DND-41 (cell line): ENCODE data around the gene KANSL1L.

ENCODE experiments used
- EZH2 ChIP-seq: IDR thresholded peaks from 3 replicates; pipeline ENCODE4 v1.6.1; 2012; ENCODE audit warnings: borderline replicate concordance, low read depth, mild to moderate bottlenecking, moderate library complexity, low read length, inconsistent platforms; ENCODE audit not compliant: severe bottlenecking
- TF ChIP-seq, protein P1 (sequence below): IDR thresholded peaks from 2 replicates; pipeline ENCODE4 v1.5.1; 2012; ENCODE audit warnings: borderline replicate concordance, low read length, moderate library complexity, mild to moderate bottlenecking; ENCODE audit not compliant: poor library complexity, severe bottlenecking; ENCODE audit errors: extremely low read depth

DNA sequence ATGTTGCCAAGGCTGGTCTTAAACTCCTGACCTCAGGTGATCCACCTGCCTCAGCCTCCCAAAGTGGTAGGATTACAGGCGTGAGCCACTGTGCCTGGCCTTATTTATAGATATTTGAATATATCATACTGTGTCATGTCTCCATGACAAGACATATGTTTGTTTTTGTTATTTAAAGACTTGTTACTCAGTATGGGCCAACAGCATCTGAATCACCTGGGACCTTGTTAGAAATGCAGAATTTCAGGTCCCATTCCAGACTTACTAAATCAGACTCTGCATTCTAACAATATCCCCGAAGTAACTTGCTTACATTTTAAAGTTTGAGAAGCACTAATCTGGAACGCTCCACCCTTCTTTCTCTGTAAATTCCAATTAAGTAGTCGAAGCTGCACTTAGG is 135.5 kb downstream of the KANSL1L start:
- TF ChIP-seq, protein P1, sequence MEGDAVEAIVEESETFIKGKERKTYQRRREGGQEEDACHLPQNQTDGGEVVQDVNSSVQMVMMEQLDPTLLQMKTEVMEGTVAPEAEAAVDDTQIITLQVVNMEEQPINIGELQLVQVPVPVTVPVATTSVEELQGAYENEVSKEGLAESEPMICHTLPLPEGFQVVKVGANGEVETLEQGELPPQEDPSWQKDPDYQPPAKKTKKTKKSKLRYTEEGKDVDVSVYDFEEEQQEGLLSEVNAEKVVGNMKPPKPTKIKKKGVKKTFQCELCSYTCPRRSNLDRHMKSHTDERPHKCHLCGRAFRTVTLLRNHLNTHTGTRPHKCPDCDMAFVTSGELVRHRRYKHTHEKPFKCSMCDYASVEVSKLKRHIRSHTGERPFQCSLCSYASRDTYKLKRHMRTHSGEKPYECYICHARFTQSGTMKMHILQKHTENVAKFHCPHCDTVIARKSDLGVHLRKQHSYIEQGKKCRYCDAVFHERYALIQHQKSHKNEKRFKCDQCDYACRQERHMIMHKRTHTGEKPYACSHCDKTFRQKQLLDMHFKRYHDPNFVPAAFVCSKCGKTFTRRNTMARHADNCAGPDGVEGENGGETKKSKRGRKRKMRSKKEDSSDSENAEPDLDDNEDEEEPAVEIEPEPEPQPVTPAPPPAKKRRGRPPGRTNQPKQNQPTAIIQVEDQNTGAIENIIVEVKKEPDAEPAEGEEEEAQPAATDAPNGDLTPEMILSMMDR: no peak
- no peak for TF ChIP-seq EZH2
